ENCODE results near the gene TAF11. TPM values are rescaled to one million over a fixed set of nuclear protein-coding genes. Genes with fewer than 3 reads are reported as not detected.
"Not testable (repeated sequence)": the region's sequence is repeated elsewhere in the genome, so short reads cannot be mapped to it uniquely, and the experiment has no call there.

The TAF11 gene
- total RNA-seq, 4 donors from 2014 or later = 16.9 to 33.9 (median 26.4) TPM

- peak overlapping the region; percentile 91 for H3K27ac ChIP-seq
- 1% methylated on average over 5 of the region's 5 CpGs for WGBS
Measured at GRCh38 chr6:34888514-34888856, 643 bp upstream of the TAF11 start.

GRCh38 chr6:34885837-34886236 lies 2.0 kb downstream of the TAF11 start:
- H3K4me3 ChIP-seq = peak overlapping the region; percentile 98
- H3K27me3 ChIP-seq; H3K27ac ChIP-seq; DNase-seq (ENCODE audit: low spot score in 2 of 2); H3K9me3 ChIP-seq: not testable (repeated sequence)
- peaks cover 39% of the 10 kb centered on the region for H3K4me1 ChIP-seq
- WGBS = 92% methylated on average over 15 of the region's 15 CpGs
- H3K36me3 ChIP-seq = peaks cover 20% of the 10 kb centered on the region

More at GRCh38 chr6:34888514-34888856, 643 bp upstream of the TAF11 start:
- Histone ChIP-seq H3K9me3 (no peaks in the 10 kb centered on the region), H3K4me3 (peak overlapping the region; percentile 98), H3K4me1 (peaks cover 58% of the 10 kb centered on the region), H3K27me3 (no peaks in the 10 kb centered on the region), H3K36me3 (no peaks in the 10 kb centered on the region)
- TF ChIP-seq POLR2AphosphoS5 (IDR thresholded peaks at IDR 0.05) = no peak
- no peak for DNase-seq (ENCODE audit: low spot score in 2 of 2)

- Histone ChIP-seq H3K4me3 (no peak overlapping the region), H3K27ac (no peak overlapping the region), H3K27me3 (no peaks in the 10 kb centered on the region), H3K9me3 (no peaks in the 10 kb centered on the region), H3K4me1 (peaks cover 31% of the 10 kb centered on the region), H3K36me3 (peaks cover 24% of the 10 kb centered on the region)
- no peak for DNase-seq (ENCODE audit: low spot score in 2 of 2)
- WGBS = 84% methylated on average over 2 of the region's 2 CpGs
- no peak for TF ChIP-seq EP300 (IDR thresholded peaks at IDR 0.05)
- no peak for TF ChIP-seq POLR2A (IDR thresholded peaks at IDR 0.05)
- no peak for TF ChIP-seq POLR2AphosphoS5 (IDR thresholded peaks at IDR 0.05)
Measured at GRCh38 chr6:34884996-34885395, 2.8 kb downstream of the TAF11 start.

- not testable (repeated sequence) for H3K27ac ChIP-seq; DNase-seq (ENCODE audit: low spot score in 2 of 2); H3K4me3 ChIP-seq; H3K27me3 ChIP-seq; H3K9me3 ChIP-seq
- peaks cover 27% of the 10 kb centered on the region for H3K4me1 ChIP-seq
- WGBS = 100% methylated on average over 1 of the region's 1 CpG
- peaks cover 33% of the 10 kb centered on the region for H3K36me3 ChIP-seq
Measured at GRCh38 chr6:34884073-34884472, 3.8 kb downstream of the TAF11 start.

GRCh38 chr6:34877869-34878485 lies 9.9 kb downstream of the TAF11 start:
- Histone ChIP-seq H3K27me3 (no peaks in the 10 kb centered on the region), H3K4me1 (no peaks in the 10 kb centered on the region), H3K9me3 (no peaks in the 10 kb centered on the region), H3K27ac (no peak overlapping the region), H3K36me3 (peaks cover 82% of the 10 kb centered on the region), H3K4me3 (no peak overlapping the region)
- TF ChIP-seq EP300 (IDR thresholded peaks at IDR 0.05) = no peak
- TF ChIP-seq POLR2AphosphoS5 (IDR thresholded peaks at IDR 0.05) = no peak
- no peak for TF ChIP-seq POLR2A (IDR thresholded peaks at IDR 0.05)
- TF ChIP-seq CTCF (IDR thresholded peaks at IDR 0.05) = no peak
- no peak for DNase-seq (ENCODE audit: low spot score in 2 of 2)
- 93% methylated on average over 5 of the region's 5 CpGs for WGBS

GRCh38 chr6:34877259-34877658 lies 10.6 kb downstream of the TAF11 start:
- TF ChIP-seq EP300 (IDR thresholded peaks at IDR 0.05) (no peak), POLR2AphosphoS5 (IDR thresholded peaks at IDR 0.05) (no peak), CTCF (IDR thresholded peaks at IDR 0.05) (no peak), POLR2A (IDR thresholded peaks at IDR 0.05) (no peak)
- H3K4me1 ChIP-seq = no peaks in the 10 kb centered on the region
- 77% methylated on average over 1 of the region's 1 CpG for WGBS
- no peaks in the 10 kb centered on the region for H3K27me3 ChIP-seq
- H3K27ac ChIP-seq = no peak overlapping the region
- no peak for DNase-seq (ENCODE audit: low spot score in 2 of 2)
- peaks cover 85% of the 10 kb centered on the region for H3K36me3 ChIP-seq
- H3K4me3 ChIP-seq = no peak overlapping the region
- no peaks in the 10 kb centered on the region for H3K9me3 ChIP-seq

- DNase-seq (ENCODE audit: low spot score in 2 of 2) = no peak
- WGBS = 93% methylated on average over 3 of the region's 3 CpGs
- Histone ChIP-seq H3K9me3 (no peaks in the 10 kb centered on the region), H3K27me3 (no peaks in the 10 kb centered on the region), H3K27ac (no peak overlapping the region), H3K36me3 (peaks cover 85% of the 10 kb centered on the region), H3K4me1 (no peaks in the 10 kb centered on the region), H3K4me3 (no peak overlapping the region)
- TF ChIP-seq POLR2AphosphoS5 (IDR thresholded peaks at IDR 0.05) (no peak), EP300 (IDR thresholded peaks at IDR 0.05) (no peak), CTCF (IDR thresholded peaks at IDR 0.05) (no peak), POLR2A (IDR thresholded peaks at IDR 0.05) (no peak)
Measured at GRCh38 chr6:34876472-34876871, 11.4 kb downstream of the TAF11 start.
